ENCODE measurements around the gene KLF17.

KLF17 gene

GRCh38 chr1:44157903-44158302, 39.3 kb downstream of the KLF17 start:
- no peak for DNase-seq

- DNase-seq: no peak
These were observed 40.2 kb downstream of the KLF17 start for GRCh38 chr1:44158871-44159270.

- DNase-seq: no peak
These were observed 42.9 kb downstream of the KLF17 start for GRCh38 chr1:44161546-44161945.

- DNase-seq: no peak
These were observed 50.0 kb downstream of the KLF17 start for GRCh38 chr1:44168520-44169098.

- DNase-seq: no peak
These were observed 51.7 kb downstream of the KLF17 start for GRCh38 chr1:44170281-44170823.

GRCh38 chr1:44174630-44175029, 56.0 kb downstream of the KLF17 start:
- DNase-seq: no peak

Measured in CD4-positive, alpha-beta T cell treated with Interleukin-1 beta for 1 hour (primary cell).